ENCODE data around the gene NUBPL.
"Not testable (repeated sequence)": the region's sequence is repeated elsewhere in the genome, so short reads cannot be mapped to it uniquely, and the experiment has no call there.

Gene NUBPL

GRCh38 chr14:31578792-31579501, 17.7 kb downstream of the NUBPL start:
- DNase-seq: no peak

DNA sequence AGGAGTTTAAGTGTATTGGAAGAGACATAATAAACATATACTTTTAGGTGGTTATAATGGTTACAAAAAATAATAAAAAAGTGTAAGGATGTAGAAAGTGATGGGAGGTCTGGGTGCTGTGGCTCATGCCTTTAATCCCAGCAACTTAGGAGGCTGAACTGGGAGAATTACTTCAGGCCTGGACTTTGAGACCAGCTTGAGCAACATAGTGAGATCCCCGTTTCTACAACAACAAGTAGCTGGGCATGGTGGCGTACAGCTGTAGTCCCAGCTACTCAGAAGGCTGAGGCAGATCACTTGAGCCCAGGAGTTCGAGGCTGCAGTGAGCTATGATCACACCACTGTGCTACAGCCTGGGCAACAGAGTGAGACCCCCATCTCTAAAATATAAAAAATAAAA, 19.0 kb downstream of the NUBPL start:
- no peak for DNase-seq

- no peak for DNase-seq
Measured at GRCh38 chr14:31582286-31582691, 21.1 kb downstream of the NUBPL start.

- DNase-seq: no peak
Measured at GRCh38 chr14:31582836-31583452, 21.7 kb downstream of the NUBPL start.

- no peak for DNase-seq
Measured at GRCh38 chr14:31590206-31590605, 29.0 kb downstream of the NUBPL start.

DNA sequence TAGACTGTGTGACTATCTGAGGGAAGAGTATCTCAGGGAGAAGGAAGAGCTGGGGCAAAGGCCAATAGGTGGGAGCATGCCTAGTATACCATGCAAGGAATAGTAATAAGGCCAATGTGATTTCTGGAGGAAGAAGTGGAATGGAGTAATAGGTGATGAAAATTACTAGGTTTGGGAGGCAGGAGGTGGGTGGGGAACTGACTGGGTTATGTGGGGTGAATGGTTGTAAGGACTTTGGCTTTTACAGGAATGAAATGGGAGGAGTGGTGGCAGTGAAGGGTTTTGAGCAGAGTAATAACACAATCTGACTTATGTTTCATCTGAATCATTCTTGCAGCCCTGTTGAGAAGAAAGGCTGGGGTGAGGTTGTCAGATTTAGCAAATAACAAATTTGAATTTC, 30.9 kb downstream of the NUBPL start:
- DNase-seq: no peak

DNA sequence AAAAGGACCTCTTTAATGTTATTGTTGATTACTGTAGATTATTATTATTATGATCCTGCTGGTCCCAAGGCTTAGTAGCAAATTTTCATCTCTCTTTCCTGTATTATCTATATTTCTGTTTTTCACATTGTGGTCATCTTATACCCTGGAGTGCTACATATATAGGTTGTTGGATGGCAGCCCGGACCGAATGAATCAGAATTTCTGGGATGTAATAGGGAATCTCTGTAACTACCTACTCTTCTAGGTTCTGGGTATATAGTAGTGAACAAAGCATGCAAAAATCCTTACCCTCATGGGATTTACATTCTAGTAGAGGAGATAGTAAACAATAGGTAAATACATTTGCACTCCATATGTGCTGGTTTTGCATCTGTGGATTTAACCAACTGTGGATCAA, 31.4 kb downstream of the NUBPL start:
- no peak for DNase-seq

GRCh38 chr14:31596342-31597095, 35.3 kb downstream of the NUBPL start:
- no peak for DNase-seq

DNA sequence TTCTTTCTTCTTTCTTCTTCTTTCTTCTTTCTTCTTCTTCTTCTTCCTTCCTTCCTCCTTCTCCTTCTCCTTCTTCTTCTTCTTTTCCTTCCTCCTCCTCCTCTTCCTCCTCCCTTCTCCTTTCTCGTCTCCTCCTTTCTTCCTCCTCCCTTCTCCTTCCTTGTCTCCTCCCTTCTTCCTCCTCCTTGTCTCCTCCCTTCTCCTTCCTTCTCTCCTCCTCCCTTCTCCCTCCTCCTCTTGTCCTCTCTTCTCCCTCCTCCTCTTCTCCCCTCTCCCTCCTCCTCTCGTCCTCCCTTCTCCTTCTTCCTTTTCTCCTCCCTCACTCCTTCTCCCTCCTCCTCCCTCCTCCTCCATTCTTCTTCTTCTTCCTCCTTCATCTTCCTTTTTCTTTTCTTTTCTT, 44.5 kb downstream of the NUBPL start:
- no peak for DNase-seq

DNA sequence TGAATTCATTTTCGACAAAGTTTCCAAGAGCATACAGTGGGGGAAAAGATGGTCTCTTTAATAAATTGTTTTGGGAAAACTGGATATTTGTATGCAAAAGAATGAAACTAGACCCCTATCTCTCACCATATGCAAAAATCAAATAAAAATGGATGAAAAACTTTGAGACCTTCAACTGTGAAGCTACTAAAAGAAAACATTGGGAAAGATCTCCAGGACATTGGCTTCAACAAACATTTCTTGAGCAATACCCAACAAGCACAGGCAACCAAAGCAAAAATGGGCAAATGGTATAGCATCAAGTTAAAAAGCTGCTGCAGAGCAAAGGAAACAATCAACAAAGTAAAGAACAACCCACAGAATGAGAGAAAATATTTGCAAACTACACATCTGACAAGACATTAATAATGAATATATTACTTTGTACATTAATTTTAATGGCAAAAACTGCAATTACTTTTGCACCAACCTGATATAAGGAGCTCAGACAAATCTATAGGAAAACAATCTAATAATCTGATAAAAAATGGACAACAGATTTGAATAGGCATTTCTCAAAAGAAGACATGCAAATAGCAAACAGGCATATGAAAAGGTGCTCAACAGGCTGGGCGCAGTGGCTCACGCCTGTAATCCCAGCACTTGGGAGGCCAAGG, 50.7 kb downstream of the NUBPL start:
- no peak for DNase-seq

GRCh38 chr14:31613188-31613587, 52.0 kb downstream of the NUBPL start:
- DNase-seq: no peak

GRCh38 chr14:31618884-31619283, 57.7 kb downstream of the NUBPL start:
- not testable (repeated sequence) for DNase-seq

DNA sequence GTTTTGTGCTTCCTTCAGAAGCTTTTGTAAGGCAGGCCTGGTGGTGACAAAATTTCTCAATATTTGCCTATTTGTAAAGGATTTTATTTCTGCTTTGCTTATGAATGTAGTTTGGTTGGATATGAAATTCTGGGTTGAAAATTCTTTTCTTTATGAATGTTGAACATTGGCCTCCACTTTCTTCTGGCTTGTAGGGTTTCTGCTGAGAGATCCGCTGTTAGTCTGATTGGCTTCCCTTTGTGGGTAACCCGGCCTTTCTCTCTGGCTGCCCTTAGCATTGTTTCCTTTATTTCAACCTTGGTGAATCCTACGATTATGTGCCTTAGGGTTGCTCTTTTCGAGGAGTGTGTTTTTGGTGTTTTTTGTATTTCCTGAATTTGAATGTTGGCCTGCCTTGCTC, 58.2 kb downstream of the NUBPL start:
- no peak for DNase-seq

GRCh38 chr14:31620898-31621297, 59.7 kb downstream of the NUBPL start:
- DNase-seq: not testable (repeated sequence)

DNA sequence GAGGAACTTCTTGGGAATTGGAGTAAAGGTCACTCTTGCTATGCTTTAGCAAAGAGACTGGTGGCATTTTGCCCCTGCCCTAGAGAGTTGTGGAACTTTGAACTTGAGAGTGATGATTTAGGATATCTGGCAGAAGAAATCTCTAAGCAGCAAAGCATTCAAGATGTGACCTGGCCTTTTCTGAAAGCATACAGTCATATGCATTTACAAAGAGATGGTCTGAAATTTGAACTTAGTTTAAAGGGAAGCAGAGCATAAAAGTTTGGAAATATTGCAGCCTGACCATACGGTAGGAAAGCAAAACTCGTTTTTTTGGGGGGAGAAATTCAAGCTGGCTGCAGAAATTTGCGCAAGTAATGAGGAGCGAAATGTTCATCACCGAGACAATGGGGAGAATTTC, 60.9 kb downstream of the NUBPL start:
- DNase-seq: no peak

GRCh38 chr14:31652900-31653299, 91.7 kb downstream of the NUBPL start:
- DNase-seq: not testable (repeated sequence)

DNA sequence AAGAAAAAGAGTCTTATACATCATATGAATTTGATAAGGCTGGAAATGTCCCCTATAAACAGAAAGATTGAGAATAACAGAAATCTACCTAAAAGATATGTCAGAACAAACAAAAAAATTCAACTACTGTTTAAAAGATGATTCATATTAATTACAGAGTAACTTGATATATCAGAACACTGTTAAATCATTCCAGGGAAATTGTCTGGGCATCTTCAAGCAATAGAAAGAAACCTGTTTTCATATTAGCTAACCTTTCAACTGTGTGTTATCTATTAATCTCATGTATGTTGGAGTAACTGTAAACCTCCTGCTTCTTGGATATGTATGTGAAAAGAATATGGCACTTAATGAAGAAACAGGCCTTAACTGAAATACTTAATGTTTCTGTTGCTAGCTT, 96.7 kb downstream of the NUBPL start:
- no peak for DNase-seq

GRCh38 chr14:31659278-31659677, 98.1 kb downstream of the NUBPL start:
- no peak for DNase-seq

DNA sequence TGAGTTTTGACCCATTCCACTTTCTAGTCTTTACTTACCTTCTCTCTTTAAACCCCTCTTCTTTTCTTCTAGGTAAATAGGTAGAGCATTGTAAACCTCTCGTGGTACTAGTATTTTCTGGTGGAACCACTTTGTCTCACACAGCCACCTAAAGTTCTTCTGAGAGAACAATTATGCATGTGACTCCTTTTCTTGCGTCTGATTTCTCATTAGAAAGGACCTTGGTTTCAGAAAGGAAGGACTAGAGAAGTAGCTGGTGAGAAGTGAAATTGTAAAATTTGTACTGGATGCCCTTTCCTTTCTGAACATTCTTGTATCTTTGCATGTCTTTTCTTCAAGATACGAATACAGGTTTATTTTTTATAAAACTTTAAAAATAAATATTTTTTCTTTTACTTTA, 99.0 kb downstream of the NUBPL start:
- DNase-seq: no peak

DNA sequence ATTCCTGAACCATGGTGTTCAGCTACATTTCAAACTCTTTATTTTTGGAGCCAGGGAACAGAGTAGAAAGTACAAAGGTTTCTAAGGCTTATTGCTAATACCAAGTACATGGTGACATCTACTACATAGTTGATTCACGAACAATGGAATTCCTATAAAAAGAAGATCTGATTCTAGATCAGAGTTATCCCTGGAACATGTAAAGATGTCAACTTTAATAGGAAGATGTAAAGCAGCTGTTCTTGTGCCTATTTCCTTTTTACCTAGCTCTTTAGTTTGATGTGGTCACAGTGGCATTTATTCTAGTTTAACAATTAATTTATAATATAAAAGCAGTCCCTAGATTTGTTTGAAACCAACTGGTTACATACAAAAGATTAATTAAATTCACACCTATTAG, 99.5 kb downstream of the NUBPL start:
- DNase-seq: no peak

DNA sequence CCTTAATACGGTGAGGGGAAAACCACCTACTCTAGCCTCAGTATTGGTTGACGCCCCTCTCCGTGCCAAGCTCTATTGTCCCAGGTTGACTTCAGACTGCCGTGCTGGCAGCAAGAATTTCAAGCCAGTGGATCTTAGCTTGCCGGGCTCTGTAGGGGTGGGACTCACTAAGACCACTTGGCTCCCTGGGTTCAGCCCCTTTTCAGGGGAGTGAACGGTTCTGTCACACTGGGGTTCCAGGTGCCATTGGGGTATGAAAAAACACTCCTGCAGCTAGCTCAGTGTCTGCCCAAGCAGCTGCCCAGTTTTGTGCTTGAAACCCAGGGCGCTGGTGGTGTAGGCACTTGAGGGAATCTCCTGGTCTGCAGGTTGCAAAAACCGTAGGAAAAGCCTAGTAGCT, 107.1 kb downstream of the NUBPL start:
- no peak for DNase-seq

GRCh38 chr14:31672709-31673108, 111.5 kb downstream of the NUBPL start:
- DNase-seq: no peak

GRCh38 chr14:31677052-31677451, 115.8 kb downstream of the NUBPL start:
- DNase-seq: no peak

DNA sequence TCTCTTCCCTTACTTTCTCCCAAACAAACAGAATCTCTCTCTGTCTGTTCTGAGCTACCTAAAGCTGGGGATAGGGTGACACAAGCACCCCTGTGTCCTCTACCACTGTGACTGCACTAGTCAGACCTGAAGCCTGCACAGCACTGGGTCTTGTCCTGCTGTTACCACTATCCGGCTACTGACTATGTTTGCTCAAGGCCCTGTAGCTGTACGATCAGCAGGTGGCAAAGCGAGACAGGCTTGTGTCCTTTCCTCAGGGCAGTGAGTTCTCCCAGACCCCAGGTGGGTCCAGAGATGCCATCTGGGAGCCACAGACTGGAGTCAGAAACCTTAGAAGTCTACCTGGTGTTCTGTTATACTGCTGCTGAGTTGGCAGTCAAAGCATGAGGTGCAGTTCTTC, 116.4 kb downstream of the NUBPL start:
- no peak for DNase-seq
